A549 (cell line): ENCODE measurements around the gene TMEM131.

ENCODE experiments used
- RCOR1 ChIP-seq: fragments of 150-350 bp; IDR thresholded peaks from 2 replicates; pipeline ENCODE4 v1.6.1; 2014; ENCODE audit warnings: antibody characterized with exemption, low read length, low read depth
- TF ChIP-seq, protein P1 (sequence below): IDR thresholded peaks from 2 replicates; pipeline ENCODE4 v1.6.1; 2012
- TF ChIP-seq, protein P2 (sequence below): fragments of >200 bp; sonication (Bioruptor Twin); formaldehyde crosslinking; IDR thresholded peaks from 3 replicates; pipeline ENCODE4 v1.5.1; 2016
- TF ChIP-seq, protein P3 (sequence below): fragments of 250-450 bp; sonication (Bioruptor Pico); IDR thresholded peaks from 2 replicates; pipeline ENCODE4 v1.5.0; 2021; ENCODE audit warnings: mild to moderate bottlenecking, moderate library complexity, borderline replicate concordance

DNA sequence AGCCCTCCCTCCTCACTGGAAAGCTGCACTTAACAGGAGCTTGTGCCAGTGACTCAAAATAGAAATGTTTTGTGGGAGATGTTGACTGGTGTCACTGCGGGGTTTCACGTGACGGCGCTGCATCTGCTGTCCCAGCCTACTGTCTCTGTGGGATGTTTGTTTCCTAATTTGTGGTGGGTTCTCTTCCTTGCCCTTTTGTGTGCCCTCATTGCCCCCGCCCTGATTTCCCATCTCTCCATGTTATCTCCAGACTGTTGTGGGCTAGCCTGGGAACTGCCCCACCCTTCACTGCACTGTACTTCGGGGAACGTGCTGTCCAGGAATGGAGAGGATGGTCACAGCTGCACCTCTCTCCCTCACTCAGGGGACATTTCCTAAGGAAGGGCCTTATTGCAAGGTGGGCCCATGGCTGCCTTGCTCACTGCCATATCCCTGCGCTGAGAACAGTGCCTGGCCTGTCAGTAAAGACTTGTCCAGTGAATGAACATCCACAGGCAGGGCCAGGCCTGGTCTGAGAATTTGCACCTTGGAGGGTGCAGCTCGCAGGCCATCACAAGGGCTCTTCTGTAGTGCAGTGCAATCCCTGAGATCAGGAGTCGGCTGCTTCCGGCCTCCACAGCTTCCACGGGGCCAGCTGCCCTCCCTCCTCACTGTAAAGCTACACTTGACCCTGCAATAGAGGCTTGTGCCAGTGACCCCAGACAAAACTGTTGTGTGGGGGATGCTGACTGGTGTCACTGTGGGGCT is 264.3 kb downstream of the TMEM131 start:
- TF ChIP-seq RCOR1: no peak
- TF ChIP-seq, protein P1, sequence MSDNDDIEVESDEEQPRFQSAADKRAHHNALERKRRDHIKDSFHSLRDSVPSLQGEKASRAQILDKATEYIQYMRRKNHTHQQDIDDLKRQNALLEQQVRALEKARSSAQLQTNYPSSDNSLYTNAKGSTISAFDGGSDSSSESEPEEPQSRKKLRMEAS: no peak
- TF ChIP-seq, protein P2, sequence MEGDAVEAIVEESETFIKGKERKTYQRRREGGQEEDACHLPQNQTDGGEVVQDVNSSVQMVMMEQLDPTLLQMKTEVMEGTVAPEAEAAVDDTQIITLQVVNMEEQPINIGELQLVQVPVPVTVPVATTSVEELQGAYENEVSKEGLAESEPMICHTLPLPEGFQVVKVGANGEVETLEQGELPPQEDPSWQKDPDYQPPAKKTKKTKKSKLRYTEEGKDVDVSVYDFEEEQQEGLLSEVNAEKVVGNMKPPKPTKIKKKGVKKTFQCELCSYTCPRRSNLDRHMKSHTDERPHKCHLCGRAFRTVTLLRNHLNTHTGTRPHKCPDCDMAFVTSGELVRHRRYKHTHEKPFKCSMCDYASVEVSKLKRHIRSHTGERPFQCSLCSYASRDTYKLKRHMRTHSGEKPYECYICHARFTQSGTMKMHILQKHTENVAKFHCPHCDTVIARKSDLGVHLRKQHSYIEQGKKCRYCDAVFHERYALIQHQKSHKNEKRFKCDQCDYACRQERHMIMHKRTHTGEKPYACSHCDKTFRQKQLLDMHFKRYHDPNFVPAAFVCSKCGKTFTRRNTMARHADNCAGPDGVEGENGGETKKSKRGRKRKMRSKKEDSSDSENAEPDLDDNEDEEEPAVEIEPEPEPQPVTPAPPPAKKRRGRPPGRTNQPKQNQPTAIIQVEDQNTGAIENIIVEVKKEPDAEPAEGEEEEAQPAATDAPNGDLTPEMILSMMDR: no peak
- TF ChIP-seq, protein P3, sequence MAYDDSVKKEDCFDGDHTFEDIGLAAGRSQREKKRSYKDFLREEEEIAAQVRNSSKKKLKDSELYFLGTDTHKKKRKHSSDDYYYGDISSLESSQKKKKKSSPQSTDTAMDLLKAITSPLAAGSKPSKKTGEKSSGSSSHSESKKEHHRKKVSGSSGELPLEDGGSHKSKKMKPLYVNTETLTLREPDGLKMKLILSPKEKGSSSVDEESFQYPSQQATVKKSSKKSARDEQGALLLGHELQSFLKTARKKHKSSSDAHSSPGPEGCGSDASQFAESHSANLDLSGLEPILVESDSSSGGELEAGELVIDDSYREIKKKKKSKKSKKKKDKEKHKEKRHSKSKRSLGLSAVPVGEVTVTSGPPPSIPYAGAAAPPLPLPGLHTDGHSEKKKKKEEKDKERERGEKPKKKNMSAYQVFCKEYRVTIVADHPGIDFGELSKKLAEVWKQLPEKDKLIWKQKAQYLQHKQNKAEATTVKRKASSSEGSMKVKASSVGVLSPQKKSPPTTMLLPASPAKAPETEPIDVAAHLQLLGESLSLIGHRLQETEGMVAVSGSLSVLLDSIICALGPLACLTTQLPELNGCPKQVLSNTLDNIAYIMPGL (CRISPR knock-in tag): no peak
